ENCODE data around the gene IL6ST.
"Not testable (repeated sequence)": the region's sequence is repeated elsewhere in the genome, so short reads cannot be mapped to it uniquely, and the experiment has no call there.

DNA sequence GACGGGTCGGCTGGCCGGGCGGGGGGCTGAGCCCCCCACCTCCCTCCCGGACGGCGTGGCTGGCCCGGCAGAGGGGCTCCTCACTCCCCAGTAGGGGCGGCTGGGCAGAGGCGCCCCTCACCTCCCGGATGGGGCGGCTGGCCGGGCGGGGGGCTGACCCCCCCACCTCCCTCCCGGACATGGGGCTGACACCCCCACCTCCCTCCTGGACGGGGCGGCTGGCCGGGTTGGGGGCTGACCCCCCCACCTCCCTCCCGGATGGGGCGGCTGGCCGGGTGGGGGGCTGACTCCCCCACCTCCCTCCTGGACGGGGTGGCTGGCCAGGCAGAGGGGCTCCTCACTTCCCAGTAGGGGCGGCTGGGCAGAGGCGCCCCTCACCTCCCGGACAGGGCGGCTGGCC lies 19.9 kb upstream of the IL6ST start:
- TF ChIP-seq, protein P1, sequence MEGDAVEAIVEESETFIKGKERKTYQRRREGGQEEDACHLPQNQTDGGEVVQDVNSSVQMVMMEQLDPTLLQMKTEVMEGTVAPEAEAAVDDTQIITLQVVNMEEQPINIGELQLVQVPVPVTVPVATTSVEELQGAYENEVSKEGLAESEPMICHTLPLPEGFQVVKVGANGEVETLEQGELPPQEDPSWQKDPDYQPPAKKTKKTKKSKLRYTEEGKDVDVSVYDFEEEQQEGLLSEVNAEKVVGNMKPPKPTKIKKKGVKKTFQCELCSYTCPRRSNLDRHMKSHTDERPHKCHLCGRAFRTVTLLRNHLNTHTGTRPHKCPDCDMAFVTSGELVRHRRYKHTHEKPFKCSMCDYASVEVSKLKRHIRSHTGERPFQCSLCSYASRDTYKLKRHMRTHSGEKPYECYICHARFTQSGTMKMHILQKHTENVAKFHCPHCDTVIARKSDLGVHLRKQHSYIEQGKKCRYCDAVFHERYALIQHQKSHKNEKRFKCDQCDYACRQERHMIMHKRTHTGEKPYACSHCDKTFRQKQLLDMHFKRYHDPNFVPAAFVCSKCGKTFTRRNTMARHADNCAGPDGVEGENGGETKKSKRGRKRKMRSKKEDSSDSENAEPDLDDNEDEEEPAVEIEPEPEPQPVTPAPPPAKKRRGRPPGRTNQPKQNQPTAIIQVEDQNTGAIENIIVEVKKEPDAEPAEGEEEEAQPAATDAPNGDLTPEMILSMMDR (IDR thresholded peaks at IDR 0.05) = not testable (repeated sequence)
- TF ChIP-seq, protein P2, sequence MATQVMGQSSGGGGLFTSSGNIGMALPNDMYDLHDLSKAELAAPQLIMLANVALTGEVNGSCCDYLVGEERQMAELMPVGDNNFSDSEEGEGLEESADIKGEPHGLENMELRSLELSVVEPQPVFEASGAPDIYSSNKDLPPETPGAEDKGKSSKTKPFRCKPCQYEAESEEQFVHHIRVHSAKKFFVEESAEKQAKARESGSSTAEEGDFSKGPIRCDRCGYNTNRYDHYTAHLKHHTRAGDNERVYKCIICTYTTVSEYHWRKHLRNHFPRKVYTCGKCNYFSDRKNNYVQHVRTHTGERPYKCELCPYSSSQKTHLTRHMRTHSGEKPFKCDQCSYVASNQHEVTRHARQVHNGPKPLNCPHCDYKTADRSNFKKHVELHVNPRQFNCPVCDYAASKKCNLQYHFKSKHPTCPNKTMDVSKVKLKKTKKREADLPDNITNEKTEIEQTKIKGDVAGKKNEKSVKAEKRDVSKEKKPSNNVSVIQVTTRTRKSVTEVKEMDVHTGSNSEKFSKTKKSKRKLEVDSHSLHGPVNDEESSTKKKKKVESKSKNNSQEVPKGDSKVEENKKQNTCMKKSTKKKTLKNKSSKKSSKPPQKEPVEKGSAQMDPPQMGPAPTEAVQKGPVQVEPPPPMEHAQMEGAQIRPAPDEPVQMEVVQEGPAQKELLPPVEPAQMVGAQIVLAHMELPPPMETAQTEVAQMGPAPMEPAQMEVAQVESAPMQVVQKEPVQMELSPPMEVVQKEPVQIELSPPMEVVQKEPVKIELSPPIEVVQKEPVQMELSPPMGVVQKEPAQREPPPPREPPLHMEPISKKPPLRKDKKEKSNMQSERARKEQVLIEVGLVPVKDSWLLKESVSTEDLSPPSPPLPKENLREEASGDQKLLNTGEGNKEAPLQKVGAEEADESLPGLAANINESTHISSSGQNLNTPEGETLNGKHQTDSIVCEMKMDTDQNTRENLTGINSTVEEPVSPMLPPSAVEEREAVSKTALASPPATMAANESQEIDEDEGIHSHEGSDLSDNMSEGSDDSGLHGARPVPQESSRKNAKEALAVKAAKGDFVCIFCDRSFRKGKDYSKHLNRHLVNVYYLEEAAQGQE (IDR thresholded peaks at IDR 0.05; ENCODE audit: insufficient read depth in 1 of 2, low read depth in 2 of 2, low read length in 1 of 2) = not testable (repeated sequence)
- not testable (repeated sequence) for TF ChIP-seq POLR2AphosphoS5 (IDR thresholded peaks at IDR 0.05; ENCODE audit: low read depth, low read length); SIN3A (IDR thresholded peaks at IDR 0.05; ENCODE audit: borderline replicate concordance, insufficient read depth, low read depth, low read length)

Measured in Panc1 (cell line).